DMS 273 (cell line): ENCODE data around the gene NRBP1.
A peak's percentile ranks its signal among the peaks of the same experiment; 100 is the strongest.

ENCODE experiments used
- DNase-seq: peaks from one replicate; lab custom pipeline; 2025; ENCODE audit not compliant: unreplicated experiment; lab: John Stamatoyannopoulos, UW

Gene NRBP1

DNA sequence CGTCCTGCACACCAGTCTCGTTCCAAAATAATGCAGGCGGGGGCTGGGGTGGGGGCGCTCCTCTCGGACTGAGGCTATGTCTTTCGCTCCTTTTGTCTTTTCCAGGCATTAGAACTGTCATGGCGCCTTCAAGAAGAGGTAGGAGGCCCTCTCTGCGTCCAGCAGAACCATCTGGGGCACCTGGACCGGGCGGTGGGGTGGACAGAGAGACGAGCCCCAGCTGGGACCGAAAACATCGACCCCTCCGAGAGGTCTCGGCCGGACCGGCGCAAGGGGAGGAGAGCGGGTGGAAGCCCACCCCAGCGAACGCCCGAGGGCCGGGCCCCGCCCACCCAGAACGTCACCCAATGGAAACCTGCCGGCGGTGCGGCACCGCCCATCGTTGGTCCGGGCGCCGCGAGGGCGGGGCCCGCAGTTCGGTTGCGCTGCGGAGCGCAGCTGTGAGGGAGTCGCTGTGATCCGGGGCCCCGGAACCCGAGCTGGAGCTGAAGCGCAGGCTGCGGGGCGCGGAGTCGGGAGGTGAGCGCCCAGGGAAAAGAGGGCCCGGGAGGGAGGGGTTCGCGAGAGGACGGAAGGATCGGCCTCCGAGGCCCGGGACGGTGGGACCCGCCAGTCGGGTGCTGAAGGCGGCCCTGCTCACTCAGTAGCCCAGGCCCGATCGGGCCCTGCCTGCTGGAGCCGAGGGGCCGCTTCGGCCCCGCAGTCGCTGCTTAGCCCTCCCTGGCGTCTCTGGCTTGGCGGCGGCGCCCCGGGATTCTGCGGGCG lies at the start of gene NRBP1:
NRBP1 (plus strand) TSS at position 419 of the 765 bp plus-strand sequence. CDS start 4,643 bp downstream, outside the sequence.
- DNase-seq: peak; percentile 98

DNA sequence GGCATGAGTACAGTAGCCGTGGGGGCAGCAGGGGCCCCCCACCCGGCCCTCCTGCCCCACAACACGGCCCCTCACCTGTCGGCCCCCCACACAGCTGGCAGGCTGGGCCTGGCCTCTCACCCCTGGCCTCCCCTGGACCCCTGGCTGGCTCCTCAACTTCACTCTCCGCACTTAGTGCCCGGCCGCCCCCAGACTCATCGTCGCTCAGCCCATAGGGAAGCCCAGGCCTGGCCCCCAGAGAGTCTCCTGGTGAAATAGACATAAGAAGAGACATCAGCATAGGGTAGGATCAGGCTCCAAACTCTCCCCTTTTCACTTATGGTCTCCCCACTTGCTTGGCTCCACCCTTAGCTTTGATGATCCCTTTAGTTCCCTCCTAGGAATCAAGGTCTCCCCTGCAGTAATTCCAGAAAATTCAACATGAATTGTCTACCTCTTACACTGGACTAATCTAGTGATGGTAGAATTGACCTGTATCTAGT lies 49.6 kb upstream of the NRBP1 start:
- no peak for DNase-seq

DNA sequence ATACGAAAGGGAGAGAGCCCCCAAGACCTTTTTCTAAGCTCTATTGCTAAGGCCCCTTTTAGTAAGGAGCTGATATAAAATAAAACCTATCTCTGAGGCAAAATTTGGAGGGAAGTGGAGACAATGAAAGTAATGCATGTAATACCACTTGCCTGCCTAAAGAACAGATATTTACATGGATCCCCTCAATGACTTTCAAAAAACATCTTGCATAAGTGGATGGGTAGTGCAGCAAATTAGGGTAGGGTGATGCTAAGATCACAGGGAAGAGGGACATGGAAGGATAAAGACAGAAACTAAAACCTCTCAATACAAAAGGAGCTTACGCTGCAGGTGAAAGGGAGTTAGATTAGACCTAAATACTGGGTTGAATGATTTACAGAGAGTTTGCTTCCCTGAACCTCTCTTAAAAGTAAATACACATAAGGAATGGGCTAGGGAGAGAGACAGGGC lies 49.0 kb upstream of the NRBP1 start:
- DNase-seq: no peak

DNA sequence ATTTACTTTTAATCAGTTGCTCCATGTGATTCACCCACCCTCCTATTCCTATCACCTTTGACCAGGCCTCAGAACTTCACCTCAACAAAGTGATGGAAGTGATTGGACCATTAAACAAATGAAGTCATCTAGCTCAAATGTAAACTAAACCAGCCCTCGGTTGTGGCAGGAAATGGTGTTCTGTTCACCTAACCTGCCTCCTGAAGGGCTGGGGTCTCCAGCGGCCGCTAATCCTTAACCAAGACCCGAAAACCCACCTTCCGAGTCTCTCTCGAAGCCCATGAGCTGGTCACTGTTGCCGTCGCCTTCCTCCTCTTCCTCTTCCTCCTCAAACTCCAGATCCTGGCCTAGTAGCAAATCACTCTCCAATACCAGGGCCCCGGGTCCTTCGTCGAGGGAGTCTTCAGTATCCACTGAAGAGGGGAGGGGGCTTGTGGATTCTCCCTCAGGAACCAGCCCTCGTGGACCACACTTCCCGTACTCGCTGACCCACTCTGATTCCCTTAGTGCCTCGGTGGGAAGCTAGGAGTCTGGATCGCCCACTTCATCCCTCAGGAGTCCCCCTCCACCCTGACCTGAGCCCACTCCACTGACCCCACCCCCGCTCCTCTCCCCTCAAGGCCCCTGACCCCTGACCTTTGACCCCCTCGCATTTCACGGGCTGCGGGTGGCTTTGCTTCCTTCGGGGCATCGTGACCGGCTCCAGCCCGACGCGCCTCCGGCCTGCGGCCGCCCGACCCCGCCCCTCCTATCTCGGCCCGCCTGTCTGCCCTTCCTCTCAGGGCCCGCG lies 48.4 kb upstream of the NRBP1 start:
- DNase-seq: peak; percentile 63

DNA sequence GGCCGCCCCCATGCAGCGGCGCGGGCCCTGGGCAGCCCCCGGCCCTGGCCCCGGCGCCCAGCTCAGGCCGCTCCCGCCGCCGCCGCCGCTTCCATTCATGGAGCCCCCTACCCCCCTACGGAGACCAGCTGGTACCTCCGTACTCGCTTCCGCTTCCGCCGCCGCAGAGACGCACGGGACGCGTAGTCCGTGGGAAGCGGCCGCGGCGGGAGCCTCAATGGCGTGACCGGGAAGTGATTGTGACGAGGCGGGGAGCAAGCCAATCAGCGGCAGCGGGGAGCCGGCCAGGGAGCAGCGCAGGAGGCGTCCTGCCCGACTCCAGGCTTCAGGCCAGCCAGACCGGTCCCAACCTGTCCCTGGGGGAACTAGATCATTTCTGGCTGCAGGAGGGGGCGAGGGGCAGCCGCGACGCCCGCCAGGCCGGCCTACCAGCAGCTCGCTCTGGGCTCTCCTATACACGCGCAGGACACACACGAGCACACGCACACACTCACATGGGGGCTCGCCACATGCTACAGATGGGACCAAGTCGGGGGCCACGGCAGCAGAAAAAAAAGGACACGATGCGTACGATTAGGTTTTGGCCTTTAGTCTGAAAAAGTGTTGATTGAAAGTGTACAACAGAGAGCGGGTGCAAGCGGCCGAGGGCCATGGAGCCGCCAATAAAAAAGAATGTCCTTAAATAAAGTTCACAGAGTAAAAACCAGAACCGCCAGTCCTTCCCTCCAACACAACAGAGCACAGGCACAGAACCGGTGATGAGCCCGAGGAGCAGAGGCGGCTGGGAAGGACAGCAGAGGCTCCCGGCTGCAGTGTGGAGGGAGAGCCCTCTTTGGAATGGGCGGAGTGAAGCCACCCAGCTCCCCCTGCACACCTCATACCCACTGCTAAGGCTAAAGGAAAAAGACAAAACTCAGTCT lies 47.5 kb upstream of the NRBP1 start, which contains the start of gene ZNF513:
ZNF513 (minus strand) TSS at position 109 of the 920 bp plus-strand sequence. CDS start 208 bp downstream, outside the sequence.
- DNase-seq: peak; percentile 99

DNA sequence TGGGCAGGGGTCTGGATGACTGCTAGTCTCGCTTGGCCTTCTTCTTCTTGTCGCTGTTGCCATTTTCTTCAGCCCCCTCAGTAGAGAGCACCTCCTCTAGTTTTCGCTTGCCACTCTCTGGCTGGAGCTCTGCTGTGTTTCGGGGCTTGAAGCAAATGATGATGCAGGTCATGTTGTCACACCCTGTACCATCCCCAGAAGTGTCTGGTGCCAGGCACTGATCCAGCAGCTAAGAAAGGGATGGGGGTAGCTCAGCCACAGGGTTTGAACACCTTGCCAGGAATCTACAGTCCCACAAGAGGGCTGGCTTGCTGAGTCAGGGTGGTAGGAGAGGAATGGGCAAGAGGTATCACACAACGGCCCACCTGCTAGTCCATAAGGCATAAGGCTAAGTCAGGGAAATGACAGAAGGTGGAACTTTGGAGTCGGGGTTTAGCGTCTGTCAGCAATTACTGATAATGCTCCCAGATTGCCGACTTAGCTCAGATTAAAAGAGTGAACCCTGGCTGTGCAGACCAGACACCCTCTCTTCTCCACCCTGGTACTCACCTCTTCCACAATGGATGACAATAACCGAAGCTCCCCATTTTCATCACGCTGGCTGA lies 46.8 kb upstream of the NRBP1 start:
- DNase-seq: peak; percentile 97

DNA sequence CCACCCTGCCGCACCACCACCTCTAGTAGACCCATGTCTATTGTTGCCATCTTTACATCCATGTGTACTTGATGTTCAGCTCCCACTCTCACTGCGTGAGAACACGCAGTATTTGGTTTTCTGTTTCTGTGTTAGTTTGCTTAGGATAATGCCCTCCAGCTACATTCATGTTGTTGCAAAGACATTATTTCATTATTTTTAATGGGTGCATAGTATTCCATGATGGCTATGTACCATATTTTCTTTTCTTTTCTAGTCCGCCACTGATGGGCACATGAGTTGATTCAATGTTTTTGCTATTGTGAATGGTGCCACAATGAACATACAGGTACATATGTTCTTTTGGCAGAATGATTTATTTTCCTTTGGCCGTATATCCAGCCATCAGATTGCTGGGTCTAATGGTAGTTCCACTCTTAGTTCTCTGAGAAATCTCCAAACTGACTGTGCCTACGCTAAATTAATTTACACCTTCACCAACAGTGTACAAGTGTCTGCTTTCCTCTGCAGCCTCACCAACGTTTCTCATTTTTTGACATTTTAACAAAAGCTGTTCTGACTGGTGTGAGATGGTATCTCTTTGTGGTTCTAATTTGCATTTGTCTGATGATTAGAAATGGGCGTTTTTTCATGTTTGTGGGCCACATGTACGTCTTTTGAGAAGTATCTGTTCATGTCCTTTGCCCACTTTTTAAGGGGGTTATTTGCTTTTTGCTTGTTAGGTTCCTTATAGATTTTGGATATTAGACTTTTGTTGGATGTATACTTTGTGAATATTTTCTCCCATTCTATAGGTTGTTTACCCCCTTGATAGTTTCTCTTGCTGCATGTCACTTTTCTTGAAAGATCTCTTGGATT lies 37.4 kb upstream of the NRBP1 start:
- DNase-seq: no peak

DNA sequence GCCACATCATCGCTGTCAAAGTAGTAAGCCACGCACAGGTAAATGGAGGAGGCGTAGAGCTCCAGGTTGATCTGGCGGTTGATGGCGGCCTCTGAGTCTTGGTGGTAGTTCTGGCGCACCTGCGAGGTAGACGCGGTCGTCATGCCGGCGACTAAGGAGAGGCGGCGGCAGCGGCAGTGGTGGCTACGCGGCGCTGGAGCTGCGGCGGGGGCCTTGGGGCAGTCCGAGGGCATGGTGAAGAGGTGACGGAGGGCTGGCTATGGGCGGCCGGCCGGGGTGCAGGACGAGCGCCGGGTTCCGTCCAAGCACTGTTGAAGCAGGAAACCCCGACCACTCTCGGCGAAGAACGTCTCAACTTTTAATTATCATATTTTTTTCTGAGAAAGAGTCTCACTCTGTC lies 35.2 kb upstream of the NRBP1 start:
- no peak for DNase-seq

DNA sequence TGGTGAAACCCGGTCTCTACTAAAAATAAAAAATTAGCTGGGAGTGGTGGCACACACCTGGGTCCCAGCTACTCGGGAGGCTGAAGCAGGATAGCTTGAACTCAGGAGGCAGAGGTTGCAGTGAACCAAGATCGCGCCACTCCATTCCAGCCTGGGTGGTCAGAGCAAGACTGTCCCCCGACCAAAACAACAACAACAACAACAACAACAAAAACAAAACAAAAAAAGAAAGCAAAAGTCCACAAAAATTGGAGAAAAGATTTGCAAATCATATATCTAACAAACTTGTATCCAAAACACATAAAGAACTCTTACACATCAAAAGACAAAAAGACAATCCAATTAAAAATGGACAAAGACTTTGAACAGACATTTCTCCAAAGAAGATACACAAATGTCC lies 29.5 kb upstream of the NRBP1 start:
- no peak for DNase-seq

DNA sequence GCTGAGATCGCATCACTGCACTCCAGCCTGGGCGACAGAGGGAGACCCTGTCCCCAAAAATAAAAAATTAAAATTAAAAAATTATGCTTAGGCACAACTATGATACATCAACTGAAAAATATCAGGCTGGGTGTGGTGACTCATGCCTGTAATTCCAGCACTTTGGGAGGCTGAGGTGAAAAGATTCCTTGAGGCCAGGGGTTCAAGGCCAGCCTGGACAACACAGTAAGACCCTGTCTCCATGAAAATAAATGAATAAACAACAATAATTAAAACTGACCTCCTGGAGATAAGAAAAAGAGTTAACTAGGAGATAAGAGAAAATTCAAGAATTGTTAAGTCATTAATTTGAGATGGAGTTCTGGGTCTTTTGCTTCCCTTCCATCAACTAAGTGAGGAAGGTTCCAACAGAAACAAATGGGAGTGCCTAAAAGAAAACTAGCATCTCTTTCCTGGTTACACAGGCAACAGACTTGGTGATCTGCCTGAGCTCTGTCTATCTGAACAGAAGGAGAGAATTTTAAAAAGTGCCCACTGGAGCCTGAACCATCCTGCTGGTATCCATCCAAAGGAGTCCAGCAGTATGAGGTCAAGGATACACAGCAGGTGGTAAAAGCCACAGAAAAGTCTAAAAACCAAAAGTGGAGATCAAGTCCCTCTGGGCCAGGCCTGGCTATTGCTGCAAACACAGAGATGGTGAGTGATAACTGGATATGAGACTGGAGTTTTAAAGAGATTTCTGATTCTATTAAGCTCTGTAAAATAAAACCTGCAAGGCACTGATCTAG lies 27.9 kb upstream of the NRBP1 start:
- no peak for DNase-seq

DNA sequence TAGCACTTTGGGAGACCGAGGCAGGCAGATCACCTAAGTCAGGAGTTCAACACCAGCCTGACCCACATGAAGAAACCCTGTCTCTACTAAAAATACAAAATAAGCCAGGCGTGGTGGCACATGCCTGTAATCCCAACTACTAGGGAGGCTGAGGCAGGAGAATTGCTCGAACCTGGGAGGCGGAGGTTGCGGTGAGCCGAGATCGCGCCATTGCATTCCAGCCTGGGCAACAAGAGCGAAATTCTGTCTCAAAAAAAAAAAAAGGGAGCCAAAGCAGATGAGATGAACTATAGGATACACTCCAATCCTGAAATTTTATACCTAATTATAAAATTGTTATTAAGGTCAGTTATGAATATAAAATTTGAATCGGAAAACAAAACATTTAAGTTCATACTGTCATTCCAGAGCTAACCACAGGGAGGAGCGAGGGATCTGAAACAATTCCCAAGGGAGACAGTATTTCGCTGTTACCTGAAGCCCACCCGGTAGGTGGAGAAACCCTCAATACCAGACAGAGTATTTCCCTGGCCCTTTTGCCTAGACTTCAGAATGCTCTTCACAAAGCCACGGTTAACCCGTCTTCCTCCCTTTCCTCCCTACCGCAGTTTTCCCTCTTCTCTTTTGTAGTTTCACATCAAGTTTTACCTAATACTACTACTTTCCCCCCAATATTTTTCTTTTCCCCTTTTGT lies 20.5 kb upstream of the NRBP1 start:
- peak; percentile 81 for DNase-seq

DNA sequence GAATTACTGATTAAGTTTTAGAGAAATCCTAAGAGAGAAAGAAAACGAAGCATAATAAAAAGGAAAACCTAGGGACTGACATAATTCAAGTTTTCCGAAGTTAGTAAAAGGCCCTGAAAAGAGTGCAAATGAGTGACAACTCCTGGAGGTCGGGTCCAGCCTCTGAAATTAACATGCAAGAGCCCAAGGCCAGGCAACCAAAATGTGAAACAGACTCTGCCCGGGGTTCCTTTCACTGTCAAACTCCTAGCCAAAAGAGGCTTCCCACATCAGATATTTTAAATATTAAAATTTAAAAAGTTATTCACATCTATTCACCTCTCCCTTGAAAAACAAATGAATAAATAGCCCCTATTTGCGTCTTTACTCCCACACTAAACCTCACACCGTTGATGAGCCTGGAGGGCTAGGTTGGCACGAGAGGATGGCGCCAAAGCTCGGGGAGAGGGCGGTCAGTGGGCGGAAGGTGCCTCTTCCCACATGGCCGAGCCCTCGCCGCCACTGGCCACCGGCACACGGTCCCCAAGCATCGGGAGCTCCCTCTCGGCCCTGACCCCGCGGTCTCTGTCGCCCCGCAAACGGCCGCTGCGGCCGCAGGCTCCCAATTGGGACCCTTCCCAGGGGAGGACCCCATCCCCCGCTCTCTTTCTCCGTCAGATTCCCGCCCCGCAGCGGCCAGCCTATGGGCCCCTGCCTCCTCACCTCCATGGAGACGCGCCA lies 19.7 kb upstream of the NRBP1 start:
- DNase-seq: peak; percentile 88

DNA sequence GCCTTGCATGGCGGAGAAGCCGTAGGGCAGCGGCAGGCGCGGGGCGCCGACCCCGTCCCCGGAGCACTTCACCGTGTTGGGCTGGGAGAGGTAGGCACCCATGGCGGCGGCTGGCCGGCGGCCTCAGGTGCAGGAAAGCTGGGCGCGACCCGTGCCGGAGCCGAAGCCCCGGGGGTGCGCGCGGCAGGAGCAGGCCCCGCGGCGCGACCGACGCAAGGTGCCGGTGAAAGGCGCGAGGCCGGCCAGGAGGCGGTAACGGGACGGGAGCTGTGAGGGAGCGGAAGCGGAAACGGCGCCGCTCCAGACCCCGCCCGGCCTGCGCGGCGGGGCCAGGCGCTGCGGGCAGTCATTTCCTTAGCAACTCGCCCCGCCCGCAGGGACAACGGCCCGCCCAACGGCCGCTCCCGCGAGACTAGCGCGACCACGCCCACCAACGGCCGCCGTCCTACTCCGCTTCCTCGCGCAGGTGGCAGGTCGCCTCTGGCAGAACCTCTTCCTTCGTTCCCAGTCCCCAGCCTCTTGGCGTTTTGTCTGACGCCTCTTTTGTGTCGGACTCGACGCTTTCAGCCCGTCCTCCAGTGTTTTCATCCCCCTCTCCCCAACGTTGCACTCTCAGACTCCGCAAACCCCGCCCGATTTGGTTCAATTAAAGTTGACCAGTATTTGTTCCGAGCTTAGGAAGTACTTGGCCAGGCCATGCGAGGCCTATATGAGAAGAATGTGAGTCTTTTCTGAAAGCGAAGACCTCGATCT lies 18.9 kb upstream of the NRBP1 start, which contains the start of gene PPM1G:
PPM1G (minus strand) TSS at position 271 of the 753 bp plus-strand sequence; CDS start at position 102, 169 bp downstream.
- DNase-seq: peak; percentile 98

DNA sequence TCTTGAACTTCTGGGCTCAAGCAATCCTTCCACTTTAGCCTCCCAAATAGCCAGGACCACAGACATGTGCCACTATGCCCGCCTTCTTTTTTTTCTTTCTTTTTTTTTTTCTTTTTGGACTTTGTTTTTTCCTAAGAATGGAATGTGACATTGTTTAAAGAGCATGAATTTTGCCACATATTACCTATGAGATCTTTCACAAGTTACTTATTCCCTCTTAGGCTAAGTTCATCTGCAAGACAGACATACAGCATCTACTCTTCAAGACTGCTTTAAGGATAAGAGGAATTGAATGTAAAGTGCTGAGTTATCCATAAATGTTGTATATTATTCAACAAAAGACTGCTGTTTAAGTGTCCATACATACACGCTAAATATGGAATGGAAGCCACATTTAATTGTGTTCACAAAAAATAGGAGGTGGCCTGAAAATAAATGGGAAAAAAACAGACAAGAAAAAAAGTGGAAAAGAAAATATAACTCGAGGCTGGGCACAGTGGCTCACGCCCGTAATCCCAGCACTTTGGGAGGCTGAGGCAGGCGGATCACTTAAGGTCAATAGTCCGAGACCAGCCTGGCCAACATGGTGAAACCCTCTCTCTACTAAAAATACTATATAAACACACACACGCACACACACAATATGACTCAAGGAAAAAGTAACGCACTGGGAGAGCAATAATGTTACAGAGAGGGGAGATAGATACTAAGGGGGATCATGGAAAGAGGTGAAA lies 15.8 kb upstream of the NRBP1 start:
- DNase-seq: no peak

DNA sequence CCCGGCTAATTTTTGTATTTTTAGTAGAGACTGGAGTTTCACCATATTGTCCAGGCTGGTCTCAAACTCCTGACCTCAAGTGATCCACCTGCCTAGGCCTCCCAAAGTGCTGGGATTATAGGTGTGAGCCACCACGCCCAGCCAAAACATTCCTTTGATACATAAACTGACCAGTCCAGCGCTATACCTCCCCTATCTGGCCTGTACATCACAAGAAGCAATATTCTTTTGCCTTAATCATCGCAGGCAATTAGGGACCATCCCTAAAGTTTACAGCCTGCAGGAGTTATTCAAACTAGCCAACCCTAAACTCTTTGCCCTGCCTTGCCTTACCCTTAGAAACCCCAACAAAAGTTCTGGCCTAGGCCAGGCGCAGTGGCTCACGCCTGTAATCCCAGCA lies 12.3 kb upstream of the NRBP1 start:
- no peak for DNase-seq

DNA sequence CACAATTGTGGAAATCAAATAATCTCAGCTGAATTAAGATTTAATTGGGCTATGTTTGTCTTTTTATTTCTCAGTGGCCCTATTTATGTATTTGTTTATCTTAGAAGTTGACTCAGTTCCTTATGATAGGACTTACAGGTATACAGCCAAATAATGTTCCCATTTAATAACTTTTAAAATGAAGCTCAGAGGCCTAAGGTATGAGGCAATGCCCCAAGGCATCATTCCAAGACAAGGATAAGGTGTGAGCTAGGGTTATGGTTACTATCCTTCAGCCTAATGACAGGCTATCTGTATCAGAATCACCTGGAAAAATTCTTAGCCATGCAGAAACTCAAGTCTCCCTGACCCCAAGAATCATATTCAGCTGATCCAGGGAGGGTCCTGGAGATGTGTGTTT lies 7.4 kb upstream of the NRBP1 start:
- DNase-seq: no peak
